GM12864 (cell line): ENCODE measurements around the gene RPS25.

Source experiments
- DNase-seq: peaks from one replicate; pipeline ENCODE4 v3.0.0-alpha.2; 2011; ENCODE audit warnings: low read depth
- H3K4me3 ChIP-seq: 2 replicates; pipeline ENCODE4 v1.5.1; 2011; ENCODE audit warnings: mild to moderate bottlenecking, low read depth, low read length, control low read depth
- TF ChIP-seq, protein P1 (sequence below): IDR thresholded peaks from 2 replicates; pipeline ENCODE4 v1.5.1; 2011; ENCODE audit warnings: low read depth, mild to moderate bottlenecking, moderate library complexity, low read length, control low read depth, inconsistent platforms; ENCODE audit errors: missing control alignments

The RPS25 gene

DNA sequence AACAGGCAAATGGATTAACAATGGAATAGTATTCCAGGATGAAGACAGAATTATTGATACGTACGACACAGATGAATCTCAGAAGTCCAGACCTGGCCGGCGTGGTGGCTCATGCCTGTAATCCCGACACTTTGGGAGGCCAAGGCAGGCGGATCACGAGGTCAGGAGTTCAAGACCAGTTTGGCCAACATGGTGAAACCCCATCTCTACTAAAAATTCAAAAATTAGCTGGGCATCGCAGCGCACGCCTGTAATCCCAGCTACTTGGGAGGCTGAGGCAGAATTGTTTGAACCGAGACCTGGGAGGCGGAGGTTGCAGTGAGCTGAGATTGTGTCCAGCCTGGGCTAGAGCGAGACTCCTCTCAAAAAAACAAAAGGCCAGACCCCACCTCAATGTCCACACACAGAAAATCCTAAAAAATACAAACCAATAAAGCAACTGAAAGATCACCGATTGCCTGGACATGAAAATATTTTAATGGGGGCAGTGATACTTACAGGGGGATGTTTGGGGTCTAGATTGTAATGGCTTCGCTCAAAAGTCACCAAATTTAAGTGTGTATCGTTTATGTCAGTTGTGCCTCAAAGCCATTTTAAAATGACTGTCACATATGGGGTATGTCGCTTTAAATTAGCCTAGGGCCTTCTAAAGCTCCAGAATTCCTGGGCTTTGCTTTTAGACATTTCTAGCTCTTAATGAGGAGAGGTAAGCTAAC, 3.8 kb downstream of the RPS25 start:
- TF ChIP-seq, protein P1, sequence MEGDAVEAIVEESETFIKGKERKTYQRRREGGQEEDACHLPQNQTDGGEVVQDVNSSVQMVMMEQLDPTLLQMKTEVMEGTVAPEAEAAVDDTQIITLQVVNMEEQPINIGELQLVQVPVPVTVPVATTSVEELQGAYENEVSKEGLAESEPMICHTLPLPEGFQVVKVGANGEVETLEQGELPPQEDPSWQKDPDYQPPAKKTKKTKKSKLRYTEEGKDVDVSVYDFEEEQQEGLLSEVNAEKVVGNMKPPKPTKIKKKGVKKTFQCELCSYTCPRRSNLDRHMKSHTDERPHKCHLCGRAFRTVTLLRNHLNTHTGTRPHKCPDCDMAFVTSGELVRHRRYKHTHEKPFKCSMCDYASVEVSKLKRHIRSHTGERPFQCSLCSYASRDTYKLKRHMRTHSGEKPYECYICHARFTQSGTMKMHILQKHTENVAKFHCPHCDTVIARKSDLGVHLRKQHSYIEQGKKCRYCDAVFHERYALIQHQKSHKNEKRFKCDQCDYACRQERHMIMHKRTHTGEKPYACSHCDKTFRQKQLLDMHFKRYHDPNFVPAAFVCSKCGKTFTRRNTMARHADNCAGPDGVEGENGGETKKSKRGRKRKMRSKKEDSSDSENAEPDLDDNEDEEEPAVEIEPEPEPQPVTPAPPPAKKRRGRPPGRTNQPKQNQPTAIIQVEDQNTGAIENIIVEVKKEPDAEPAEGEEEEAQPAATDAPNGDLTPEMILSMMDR: no peak
- DNase-seq: no peak
- no peak overlapping the region for H3K4me3 ChIP-seq

DNA sequence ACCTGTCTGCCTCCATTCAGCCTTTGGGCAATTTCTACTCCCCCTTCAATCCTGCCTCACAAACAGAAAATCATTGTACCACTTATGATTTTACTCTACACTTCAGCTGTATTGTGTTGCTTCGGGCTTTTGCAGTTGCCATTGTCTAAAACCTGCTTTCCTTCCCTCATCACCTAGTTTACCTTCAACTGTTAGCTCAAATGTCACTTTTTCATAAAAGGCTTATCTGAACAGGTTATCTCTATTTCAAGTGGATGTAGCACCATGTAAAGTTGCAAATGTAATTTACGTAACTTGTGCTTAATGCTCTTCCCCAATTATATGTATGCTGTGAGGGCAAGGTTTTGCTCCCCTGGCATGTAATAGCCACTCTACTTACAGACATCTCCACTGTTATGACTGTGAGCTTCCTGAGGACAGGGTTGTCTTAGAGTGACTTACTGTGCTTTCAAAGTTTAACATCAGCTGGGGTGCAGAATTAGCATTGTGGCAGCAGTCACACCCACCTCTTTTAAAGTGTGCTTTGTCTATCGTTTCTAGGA, 5.4 kb downstream of the RPS25 start:
- TF ChIP-seq, protein P1: no peak
- no peak overlapping the region for H3K4me3 ChIP-seq
- DNase-seq: no peak

DNA sequence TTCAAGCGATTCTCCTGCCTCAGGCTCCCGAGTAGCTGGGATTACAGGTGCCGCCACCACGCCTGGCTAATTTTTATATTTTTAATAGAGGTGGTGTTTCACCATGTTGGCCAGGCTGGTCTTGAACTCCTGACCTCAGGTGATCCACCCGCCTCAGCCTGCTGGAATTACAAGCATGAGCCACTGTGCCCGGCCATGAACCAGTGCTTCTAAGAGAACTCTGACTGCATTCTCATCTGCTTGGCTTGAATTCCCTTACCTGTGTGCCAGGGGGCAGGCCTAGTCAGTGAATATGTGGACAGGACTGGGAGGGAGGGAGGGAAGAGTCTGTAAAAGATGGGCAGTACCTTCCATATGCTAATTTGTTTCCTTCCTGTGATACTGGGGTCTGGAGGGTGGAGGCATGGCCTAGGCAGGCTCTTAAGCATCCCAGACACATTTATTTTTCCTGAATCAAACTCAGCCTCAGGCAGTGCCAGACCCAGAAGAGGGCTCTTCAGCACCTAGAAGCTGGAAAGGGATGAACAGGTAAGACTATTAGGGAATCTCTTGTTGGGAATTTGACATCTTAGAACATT, 6.6 kb downstream of the RPS25 start:
- H3K4me3 ChIP-seq: no peak overlapping the region
- TF ChIP-seq, protein P1: no peak
- no peak for DNase-seq

DNA sequence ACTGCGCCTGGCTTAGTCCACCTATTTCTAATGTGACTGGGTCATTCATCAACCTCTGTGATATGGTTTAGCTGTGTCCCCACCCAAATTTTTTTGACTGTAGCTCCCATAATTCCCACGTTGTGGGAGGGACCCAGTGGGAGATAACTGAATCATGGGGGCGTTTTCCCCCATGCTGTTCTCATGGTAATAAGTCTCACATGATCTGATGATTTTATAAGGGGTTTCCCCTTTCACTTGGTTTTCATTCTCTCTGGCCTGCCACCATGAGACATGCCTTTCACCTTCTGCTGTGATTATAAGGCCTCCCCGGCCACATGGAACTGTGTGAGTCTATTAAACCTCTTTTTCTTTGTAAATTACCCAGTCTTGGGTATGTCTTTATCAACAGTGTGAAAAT, 11.5 kb downstream of the RPS25 start:
- no peak for DNase-seq
- no peak overlapping the region for H3K4me3 ChIP-seq
- TF ChIP-seq, protein P1: no peak

DNA sequence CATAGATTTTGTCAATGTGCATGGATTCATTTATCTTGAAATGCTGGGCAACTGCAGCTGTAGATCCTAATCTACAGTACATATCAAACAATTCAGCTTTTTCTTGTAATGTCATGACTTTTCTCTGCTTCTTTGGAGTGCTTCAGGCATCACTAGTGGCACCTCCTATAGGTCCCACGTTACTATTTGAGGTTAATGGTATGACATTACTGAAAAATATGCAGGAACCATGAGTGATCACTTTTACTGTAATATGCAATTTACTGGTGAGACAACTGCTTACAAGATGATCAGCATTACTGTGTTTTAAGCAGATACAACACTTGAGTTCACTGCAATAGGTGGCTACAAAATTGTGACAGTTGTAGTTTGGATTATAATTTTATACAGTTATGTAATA, 17.2 kb downstream of the RPS25 start:
- H3K4me3 ChIP-seq: no peak overlapping the region
- TF ChIP-seq, protein P1: no peak
- DNase-seq: no peak

DNA sequence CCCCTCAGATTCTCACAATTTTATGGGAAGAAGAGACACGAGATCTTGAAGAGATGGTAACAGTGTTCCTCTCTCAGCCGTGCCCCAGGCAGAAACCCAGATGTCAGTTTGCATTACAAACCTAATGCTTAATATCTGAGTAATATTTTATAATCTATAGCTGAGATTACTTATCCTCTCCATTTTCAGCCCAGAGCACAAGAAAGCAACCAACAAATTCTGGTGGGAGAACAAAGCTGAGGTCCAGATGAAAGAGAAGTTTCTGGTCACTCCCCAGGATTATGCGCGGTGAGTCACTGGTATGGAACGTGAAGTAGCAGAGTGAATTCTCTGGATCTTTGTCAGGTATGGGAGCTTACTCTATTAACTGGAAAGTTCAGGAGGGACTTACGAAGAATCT, 19.3 kb downstream of the RPS25 start:
- peak overlapping the region; percentile 64 for H3K4me3 ChIP-seq
- TF ChIP-seq, protein P1: no peak
- no peak for DNase-seq

DNA sequence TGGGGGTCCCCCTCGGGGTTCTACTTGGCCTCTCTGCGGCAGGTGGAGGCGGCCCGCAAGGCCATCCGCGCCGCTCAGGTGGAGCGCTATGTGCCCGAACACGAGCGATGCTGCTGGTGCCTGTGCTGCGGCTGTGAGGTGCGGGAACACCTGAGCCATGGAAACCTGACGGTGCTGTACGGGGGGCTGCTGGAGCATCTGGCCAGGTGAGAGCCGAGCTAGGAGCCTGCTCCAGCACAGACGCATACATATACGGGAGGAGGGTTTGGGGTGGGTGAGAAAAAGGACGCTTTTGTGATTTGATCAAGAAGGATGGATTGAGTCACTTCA, 19.8 kb downstream of the RPS25 start:
- peak overlapping the region; percentile 64 for H3K4me3 ChIP-seq
- DNase-seq: no peak
- TF ChIP-seq, protein P1: no peak
